Measurements from ENCODE around the gene GSTO2. TPM values are rescaled to one million over a fixed set of nuclear protein-coding genes. Genes with fewer than 3 reads are reported as not detected.

The GSTO2 gene
- total and polyA plus RNA-seq, 2 experiments from 2014 or later: 30.7 to 49.8 TPM

DNA sequence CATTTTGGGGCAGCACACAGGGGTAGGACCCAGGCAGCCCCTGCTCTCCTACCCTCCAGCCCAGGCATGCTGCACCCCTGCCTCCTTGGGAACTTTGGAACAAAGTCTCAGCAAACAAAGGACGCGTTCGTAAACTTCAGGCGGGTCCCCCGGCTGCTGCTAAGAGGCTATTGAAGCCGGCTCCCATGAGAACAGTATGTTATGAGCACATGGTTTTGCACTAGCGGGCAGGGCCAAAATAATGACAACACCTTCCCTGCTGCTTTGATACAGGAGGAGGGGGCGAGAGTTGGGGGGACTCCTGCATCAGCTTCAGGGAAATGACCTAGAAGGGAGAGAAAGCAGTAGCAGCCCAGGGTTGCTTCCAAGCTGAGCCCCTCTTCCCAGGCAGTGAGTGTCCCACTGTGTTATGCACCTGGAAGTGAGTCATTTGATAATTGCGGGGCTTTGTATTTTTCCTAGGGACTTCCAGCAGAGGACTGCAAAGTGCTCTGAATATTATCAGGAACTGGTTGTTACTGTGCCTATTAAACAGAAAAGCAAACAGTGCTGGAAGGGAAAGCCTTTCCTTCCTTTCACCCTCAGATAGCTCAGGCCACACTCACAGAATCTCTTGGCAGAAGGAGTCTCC is 62.3 kb downstream of the GSTO2 start:
- Histone ChIP-seq H3K4me3 (peak overlapping the region; percentile 22; the same call in 1 of the 2 replicates), H3F3A (replicated peaks; ENCODE audit: low read depth) (peaks cover 7% of the 10 kb centered on the region), H3K9me2 (ENCODE audit: insufficient read depth) (no peaks in the 10 kb centered on the region), H3K27me3 (ENCODE audit: insufficient read depth) (no peaks in the 10 kb centered on the region), H3K27ac (ENCODE audit: low read depth) (peak overlapping the region; percentile 94), H3K79me2 (replicated peaks; ENCODE audit: insufficient read depth) (peaks cover 97% of the 10 kb centered on the region), H3K4me2 (peak overlapping the region; percentile 53), H3K4me1 (ENCODE audit: insufficient read depth) (peaks cover 91% of the 10 kb centered on the region), H4K20me1 (replicated peaks; ENCODE audit: insufficient read depth) (peaks cover 2% of the 10 kb centered on the region; the same call in 1 of the 2 replicates), H3K36me3 (ENCODE audit: insufficient read depth) (no peaks in the 10 kb centered on the region), H2AFZ (no peak overlapping the region)
- ATAC-seq (peak; percentile 15), DNase-seq (ENCODE audit: low spot score) (peak; percentile 55)
- Mint-ChIP-seq H3K27ac (peak overlapping the region; percentile 97), H3K36me3 (ENCODE audit: low read depth) (peaks cover 8% of the 10 kb centered on the region), H3K4me1 (peaks cover 99% of the 10 kb centered on the region), H3K27me3 (ENCODE audit: insufficient read depth, low read depth, poor library complexity) (peaks cover 12% of the 10 kb centered on the region), H3K9me3 (no peaks in the 10 kb centered on the region; the same call in 2 of the 3 replicates), H3K4me3 (peak overlapping the region; percentile 48)
- TF ChIP-seq STAT1 (IDR thresholded peaks at IDR 0.05; ENCODE audit: unreplicated experiment) (no peak), ZNF114 (CRISPR knock-in tag; IDR thresholded peaks at IDR 0.05) (no peak), EZH2 (IDR thresholded peaks at IDR 0.05; ENCODE audit: low read depth, unreplicated experiment) (no peak), ZNF331 (CRISPR knock-in tag; IDR thresholded peaks at IDR 0.05; ENCODE audit: low read depth) (no peak), EZH2phosphoT487 (IDR thresholded peaks at IDR 0.05; ENCODE audit: unreplicated experiment) (no peak), CREB1 (CRISPR knock-in tag; IDR thresholded peaks at IDR 0.05; ENCODE audit: low read depth) (no peak)
- TF ChIP-seq, protein P1, sequence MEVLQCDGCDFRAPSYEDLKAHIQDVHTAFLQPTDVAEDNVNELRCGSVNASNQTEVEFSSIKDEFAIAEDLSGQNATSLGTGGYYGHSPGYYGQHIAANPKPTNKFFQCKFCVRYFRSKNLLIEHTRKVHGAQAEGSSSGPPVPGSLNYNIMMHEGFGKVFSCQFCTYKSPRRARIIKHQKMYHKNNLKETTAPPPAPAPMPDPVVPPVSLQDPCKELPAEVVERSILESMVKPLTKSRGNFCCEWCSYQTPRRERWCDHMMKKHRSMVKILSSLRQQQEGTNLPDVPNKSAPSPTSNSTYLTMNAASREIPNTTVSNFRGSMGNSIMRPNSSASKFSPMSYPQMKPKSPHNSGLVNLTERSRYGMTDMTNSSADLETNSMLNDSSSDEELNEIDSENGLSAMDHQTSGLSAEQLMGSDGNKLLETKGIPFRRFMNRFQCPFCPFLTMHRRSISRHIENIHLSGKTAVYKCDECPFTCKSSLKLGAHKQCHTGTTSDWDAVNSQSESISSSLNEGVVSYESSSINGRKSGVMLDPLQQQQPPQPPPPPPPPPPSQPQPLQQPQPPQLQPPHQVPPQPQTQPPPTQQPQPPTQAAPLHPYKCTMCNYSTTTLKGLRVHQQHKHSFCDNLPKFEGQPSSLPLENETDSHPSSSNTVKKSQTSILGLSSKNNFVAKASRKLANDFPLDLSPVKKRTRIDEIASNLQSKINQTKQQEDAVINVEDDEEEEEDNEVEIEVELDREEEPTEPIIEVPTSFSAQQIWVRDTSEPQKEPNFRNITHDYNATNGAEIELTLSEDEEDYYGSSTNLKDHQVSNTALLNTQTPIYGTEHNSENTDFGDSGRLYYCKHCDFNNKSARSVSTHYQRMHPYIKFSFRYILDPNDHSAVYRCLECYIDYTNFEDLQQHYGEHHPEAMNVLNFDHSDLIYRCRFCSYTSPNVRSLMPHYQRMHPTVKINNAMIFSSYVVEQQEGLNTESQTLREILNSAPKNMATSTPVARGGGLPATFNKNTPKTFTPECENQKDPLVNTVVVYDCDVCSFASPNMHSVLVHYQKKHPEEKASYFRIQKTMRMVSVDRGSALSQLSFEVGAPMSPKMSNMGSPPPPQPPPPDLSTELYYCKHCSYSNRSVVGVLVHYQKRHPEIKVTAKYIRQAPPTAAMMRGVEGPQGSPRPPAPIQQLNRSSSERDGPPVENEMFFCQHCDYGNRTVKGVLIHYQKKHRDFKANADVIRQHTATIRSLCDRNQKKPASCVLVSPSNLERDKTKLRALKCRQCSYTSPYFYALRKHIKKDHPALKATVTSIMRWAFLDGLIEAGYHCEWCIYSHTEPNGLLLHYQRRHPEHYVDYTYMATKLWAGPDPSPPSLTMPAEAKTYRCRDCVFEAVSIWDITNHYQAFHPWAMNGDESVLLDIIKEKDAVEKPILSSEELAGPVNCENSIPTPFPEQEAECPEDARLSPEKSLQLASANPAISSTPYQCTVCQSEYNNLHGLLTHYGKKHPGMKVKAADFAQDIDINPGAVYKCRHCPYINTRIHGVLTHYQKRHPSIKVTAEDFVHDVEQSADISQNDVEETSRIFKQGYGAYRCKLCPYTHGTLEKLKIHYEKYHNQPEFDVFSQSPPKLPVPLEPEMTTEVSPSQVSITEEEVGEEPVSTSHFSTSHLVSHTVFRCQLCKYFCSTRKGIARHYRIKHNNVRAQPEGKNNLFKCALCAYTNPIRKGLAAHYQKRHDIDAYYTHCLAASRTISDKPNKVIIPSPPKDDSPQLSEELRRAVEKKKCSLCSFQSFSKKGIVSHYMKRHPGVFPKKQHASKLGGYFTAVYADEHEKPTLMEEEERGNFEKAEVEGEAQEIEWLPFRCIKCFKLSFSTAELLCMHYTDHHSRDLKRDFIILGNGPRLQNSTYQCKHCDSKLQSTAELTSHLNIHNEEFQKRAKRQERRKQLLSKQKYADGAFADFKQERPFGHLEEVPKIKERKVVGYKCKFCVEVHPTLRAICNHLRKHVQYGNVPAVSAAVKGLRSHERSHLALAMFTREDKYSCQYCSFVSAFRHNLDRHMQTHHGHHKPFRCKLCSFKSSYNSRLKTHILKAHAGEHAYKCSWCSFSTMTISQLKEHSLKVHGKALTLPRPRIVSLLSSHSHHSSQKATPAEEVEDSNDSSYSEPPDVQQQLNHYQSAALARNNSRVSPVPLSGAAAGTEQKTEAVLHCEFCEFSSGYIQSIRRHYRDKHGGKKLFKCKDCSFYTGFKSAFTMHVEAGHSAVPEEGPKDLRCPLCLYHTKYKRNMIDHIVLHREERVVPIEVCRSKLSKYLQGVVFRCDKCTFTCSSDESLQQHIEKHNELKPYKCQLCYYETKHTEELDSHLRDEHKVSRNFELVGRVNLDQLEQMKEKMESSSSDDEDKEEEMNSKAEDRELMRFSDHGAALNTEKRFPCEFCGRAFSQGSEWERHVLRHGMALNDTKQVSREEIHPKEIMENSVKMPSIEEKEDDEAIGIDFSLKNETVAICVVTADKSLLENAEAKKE (CRISPR knock-in tag; IDR thresholded peaks at IDR 0.05): no peak
- TF ChIP-seq, protein P2, sequence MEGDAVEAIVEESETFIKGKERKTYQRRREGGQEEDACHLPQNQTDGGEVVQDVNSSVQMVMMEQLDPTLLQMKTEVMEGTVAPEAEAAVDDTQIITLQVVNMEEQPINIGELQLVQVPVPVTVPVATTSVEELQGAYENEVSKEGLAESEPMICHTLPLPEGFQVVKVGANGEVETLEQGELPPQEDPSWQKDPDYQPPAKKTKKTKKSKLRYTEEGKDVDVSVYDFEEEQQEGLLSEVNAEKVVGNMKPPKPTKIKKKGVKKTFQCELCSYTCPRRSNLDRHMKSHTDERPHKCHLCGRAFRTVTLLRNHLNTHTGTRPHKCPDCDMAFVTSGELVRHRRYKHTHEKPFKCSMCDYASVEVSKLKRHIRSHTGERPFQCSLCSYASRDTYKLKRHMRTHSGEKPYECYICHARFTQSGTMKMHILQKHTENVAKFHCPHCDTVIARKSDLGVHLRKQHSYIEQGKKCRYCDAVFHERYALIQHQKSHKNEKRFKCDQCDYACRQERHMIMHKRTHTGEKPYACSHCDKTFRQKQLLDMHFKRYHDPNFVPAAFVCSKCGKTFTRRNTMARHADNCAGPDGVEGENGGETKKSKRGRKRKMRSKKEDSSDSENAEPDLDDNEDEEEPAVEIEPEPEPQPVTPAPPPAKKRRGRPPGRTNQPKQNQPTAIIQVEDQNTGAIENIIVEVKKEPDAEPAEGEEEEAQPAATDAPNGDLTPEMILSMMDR (conservative IDR thresholded peaks at IDR 0.05; ENCODE audit: low read depth in 2 of 2): no peak
